ENCODE measurements around the gene ZNRD2.
A peak's percentile ranks its signal among the peaks of the same experiment; 100 is the strongest.
"Not testable (repeated sequence)": the region's sequence is repeated elsewhere in the genome, so short reads cannot be mapped to it uniquely, and the experiment has no call there.

ZNRD2 gene, protein sequence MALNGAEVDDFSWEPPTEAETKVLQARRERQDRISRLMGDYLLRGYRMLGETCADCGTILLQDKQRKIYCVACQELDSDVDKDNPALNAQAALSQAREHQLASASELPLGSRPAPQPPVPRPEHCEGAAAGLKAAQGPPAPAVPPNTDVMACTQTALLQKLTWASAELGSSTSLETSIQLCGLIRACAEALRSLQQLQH

DNA sequence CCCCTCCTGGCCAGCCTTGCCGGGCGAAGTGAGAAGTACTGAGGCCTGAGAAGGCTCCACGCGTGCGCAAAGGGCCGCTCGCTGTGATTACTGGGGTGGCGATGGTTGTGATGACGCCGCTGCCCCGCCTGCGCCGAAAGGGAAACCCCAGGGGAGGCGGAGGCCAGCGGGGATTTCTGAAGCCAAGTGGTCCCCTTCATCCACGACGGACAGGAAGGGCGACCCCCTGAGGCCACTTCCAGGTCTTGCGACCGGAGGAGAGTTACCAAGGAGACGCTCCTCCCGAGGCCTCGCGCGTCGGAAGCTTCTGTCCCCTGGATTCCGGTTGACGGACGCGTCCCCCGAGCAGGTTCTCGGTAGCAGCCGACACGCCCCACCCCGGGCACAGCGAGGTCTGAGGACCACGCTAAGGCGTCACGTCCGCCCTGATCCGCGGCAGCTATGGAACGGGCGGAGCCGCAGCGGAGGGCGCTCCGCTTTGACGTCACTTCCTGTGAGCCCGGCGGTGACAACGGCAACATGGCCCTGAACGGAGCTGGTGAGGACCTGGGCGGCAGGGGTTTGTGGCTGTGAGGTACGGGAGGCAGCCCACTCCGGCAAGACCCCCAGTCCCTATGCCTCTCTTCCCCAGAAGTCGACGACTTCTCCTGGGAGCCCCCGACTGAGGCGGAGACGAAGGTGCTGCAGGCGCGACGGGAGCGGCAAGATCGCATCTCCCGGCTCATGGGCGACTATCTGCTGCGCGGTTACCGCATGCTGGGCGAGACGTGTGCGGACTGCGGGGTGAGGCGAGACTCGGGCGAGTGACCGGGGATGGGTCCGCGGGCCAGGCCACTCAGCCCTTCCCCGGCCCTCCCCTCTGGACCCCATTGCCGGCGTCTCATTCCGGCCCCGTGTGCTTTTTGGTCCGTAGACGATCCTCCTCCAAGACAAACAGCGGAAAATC lies at the start of gene ZNRD2:
Gene ZNRD2, plus strand, starts transcription at position 505 of the 946 bp plus-strand sequence. Its CDS starts 15 bp downstream, at position 520.
- Histone ChIP-seq H3K4me3 (ENCODE audit: insufficient read depth, low read length, poor library complexity, severe bottlenecking) (peak within 1 kb of the TSS; percentile 95), H3K9me3 (ENCODE audit: insufficient read depth, low read length) (no peaks in the 10 kb centered on the region), H3K9me2 (replicated peaks; ENCODE audit: insufficient read depth, low read length) (no peaks in the 10 kb centered on the region), H3K27me3 (ENCODE audit: low read length) (no peaks in the 10 kb centered on the region), H3K79me2 (ENCODE audit: insufficient read depth, low read length) (peaks cover 20% of the 10 kb centered on the region; the same call in 1 of the 2 replicates), H3K4me2 (ENCODE audit: low read depth, low read length, poor library complexity, severe bottlenecking) (peak within 1 kb of the TSS; percentile 97), H3F3A (ENCODE audit: insufficient read depth) (peaks cover 7% of the 10 kb centered on the region), H2AFZ (ENCODE audit: low read depth, low read length, severe bottlenecking) (peak within 1 kb of the TSS; percentile 90), H3K27ac (ENCODE audit: low read depth, low read length) (peak within 1 kb of the TSS; percentile 86), H3K9ac (ENCODE audit: low read length) (peak within 1 kb of the TSS; percentile 84), H4K20me1 (ENCODE audit: low read depth, low read length) (no peaks in the 10 kb centered on the region), H3K36me3 (ENCODE audit: low read length) (no peaks in the 10 kb centered on the region)
- TF ChIP-seq EZH2phosphoT487 (conservative IDR thresholded peaks at IDR 0.05; ENCODE audit: low read length), result no peak
- TF ChIP-seq, protein P1, sequence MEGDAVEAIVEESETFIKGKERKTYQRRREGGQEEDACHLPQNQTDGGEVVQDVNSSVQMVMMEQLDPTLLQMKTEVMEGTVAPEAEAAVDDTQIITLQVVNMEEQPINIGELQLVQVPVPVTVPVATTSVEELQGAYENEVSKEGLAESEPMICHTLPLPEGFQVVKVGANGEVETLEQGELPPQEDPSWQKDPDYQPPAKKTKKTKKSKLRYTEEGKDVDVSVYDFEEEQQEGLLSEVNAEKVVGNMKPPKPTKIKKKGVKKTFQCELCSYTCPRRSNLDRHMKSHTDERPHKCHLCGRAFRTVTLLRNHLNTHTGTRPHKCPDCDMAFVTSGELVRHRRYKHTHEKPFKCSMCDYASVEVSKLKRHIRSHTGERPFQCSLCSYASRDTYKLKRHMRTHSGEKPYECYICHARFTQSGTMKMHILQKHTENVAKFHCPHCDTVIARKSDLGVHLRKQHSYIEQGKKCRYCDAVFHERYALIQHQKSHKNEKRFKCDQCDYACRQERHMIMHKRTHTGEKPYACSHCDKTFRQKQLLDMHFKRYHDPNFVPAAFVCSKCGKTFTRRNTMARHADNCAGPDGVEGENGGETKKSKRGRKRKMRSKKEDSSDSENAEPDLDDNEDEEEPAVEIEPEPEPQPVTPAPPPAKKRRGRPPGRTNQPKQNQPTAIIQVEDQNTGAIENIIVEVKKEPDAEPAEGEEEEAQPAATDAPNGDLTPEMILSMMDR (IDR thresholded peaks at IDR 0.05; ENCODE audit: insufficient read depth, low read length, poor library complexity, severe bottlenecking), result peak; percentile 32

DNA sequence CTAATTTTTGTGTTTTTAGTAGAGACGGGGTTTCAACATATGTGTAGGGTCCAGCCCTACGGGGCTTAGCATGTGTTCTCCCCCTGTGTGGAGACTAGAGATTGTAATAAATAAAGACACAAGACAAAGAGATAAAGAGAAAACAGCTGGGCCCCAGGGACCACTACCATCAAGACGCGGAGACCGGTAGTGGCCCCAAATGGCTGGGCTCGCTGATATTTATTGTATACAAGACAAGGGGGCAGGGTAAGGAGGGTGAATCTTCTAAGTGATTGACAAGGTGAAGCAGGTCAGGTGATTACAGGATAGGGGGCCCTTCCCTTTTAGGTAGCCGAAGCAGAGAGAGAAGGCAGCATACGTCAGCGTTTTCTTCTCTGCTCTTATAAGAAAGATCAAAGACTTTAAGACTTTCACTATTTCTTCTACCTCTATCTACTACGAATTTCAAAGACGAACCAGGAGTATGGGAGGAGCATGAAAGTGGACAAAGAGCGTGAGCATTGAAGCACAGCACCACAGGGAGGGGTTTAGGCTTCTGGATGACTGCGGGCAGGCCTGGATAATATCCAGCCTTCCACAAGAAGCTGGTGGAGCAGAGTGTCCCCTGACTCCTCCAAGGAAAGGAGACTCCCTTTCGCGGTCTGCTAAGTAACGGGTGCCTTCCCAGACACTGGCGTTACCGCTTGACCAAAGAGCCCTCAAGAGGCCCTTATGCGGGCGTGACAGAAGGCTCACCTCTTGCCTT lies 48.3 kb upstream of the ZNRD2 start:
- not testable (repeated sequence) for H3K27ac ChIP-seq (ENCODE audit: low read depth, low read length); H3K27me3 ChIP-seq (ENCODE audit: low read length); H3K4me3 ChIP-seq (ENCODE audit: insufficient read depth, low read length, poor library complexity, severe bottlenecking); H3K4me2 ChIP-seq (ENCODE audit: low read depth, low read length, poor library complexity, severe bottlenecking); H3K9me2 ChIP-seq (replicated peaks; ENCODE audit: insufficient read depth, low read length); H3K9ac ChIP-seq (ENCODE audit: low read length); H3K36me3 ChIP-seq (ENCODE audit: low read length); H3K79me2 ChIP-seq (ENCODE audit: insufficient read depth, low read length); H2AFZ ChIP-seq (ENCODE audit: low read depth, low read length, severe bottlenecking); H4K20me1 ChIP-seq (ENCODE audit: low read depth, low read length); H3F3A ChIP-seq (ENCODE audit: insufficient read depth); H3K9me3 ChIP-seq (ENCODE audit: insufficient read depth, low read length)

DNA sequence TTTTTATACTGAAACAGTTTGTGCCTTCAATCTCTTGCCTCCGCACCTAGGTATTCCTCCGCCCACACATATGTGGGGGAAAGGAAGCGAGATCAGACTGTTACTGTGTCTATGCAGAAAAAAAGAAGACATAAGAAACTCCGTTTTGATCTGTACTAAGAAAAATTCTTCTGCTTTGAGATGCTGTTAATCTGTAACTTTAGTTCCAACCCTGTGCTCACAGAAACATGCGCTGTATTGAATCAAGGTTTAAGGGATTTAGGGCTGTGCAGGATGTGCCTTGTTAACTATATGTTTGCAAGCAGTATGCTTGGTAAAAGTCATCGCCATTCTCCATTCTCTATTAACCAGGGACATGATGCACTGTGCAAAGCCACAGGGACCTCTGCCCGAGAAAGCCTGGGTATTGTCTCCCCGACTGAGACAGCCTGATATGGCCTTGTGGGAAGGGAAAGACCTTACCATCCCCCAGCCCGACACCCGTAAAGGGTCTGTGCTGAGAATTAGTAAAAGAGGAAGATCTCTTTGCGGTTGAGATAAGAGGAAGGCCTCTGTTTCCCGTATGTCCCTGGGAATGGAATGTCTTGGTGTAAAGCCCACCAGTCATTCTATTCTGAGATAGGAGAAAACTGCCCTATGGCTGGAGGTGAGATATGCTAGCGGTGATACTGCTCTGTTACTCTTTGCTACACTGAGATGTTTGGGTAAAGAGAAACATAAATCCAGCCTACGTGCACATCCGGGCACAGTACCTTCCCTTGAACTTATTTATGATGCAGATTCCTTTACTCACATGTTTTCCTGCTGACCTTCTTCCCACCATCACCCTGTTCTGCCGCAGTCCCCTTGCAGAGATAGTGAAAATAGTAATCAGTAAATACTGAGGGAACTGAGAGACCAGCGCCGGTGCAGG lies 47.3 kb upstream of the ZNRD2 start:
- H3F3A ChIP-seq (ENCODE audit: insufficient read depth); H3K9me3 ChIP-seq (ENCODE audit: insufficient read depth, low read length); H3K9me2 ChIP-seq (replicated peaks; ENCODE audit: insufficient read depth, low read length); H3K36me3 ChIP-seq (ENCODE audit: low read length); H3K9ac ChIP-seq (ENCODE audit: low read length); H3K4me2 ChIP-seq (ENCODE audit: low read depth, low read length, poor library complexity, severe bottlenecking); H3K27me3 ChIP-seq (ENCODE audit: low read length); H3K4me3 ChIP-seq (ENCODE audit: insufficient read depth, low read length, poor library complexity, severe bottlenecking); H2AFZ ChIP-seq (ENCODE audit: low read depth, low read length, severe bottlenecking); H3K27ac ChIP-seq (ENCODE audit: low read depth, low read length); H4K20me1 ChIP-seq (ENCODE audit: low read depth, low read length); H3K79me2 ChIP-seq (ENCODE audit: insufficient read depth, low read length): not testable (repeated sequence)

DNA sequence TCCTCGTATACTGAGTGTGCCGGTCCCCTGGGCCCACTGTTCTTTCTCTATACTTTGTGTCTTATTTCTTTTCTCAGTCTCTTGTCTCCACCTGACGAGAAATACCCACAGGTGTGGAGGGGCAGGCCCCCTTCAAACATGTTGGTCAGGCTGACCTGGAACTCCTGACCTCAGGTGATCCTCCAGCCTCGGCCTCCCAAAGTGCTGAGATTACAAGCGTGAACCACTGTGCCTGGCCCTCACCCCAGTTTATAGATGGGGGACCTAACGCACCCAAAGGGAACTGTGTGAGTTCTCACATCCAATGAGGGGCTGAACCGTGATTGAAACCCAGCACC lies 46.7 kb upstream of the ZNRD2 start:
- H3K79me2 ChIP-seq (ENCODE audit: insufficient read depth, low read length); H3K4me3 ChIP-seq (ENCODE audit: insufficient read depth, low read length, poor library complexity, severe bottlenecking); H4K20me1 ChIP-seq (ENCODE audit: low read depth, low read length); H3K27ac ChIP-seq (ENCODE audit: low read depth, low read length); H3K9ac ChIP-seq (ENCODE audit: low read length); H3K36me3 ChIP-seq (ENCODE audit: low read length); H3F3A ChIP-seq (ENCODE audit: insufficient read depth); H2AFZ ChIP-seq (ENCODE audit: low read depth, low read length, severe bottlenecking); H3K4me2 ChIP-seq (ENCODE audit: low read depth, low read length, poor library complexity, severe bottlenecking); H3K27me3 ChIP-seq (ENCODE audit: low read length); H3K9me3 ChIP-seq (ENCODE audit: insufficient read depth, low read length); H3K9me2 ChIP-seq (replicated peaks; ENCODE audit: insufficient read depth, low read length): not testable (repeated sequence)
